HEK293T (cell line): ENCODE measurements around the gene PKM.

Experiments used
- ELF4 ChIP-seq: fragments of 450-650 bp; IDR thresholded peaks from 2 replicates; pipeline ENCODE4 v1.6.1; 2017; ENCODE audit warnings: antibody characterized with exemption
- SUZ12 ChIP-seq: fragments of 450-650 bp; IDR thresholded peaks from 2 replicates; pipeline ENCODE4 v1.6.1; 2016; ENCODE audit warnings: mild to moderate bottlenecking

- TF ChIP-seq SUZ12 = no peak
- TF ChIP-seq ELF4 = no peak
These were observed 18.3 kb upstream of the PKM start for GRCh38 chr15:72249142-72249810.
